ENCODE measurements around the gene NAXD. TPM values are rescaled to one million over a fixed set of nuclear protein-coding genes. Genes with fewer than 3 reads are reported as not detected.
A peak's percentile ranks its signal among the peaks of the same experiment; 100 is the strongest.

NAXD gene
- total RNA-seq, 3 donors from 2014 or later, result 23.4 to 34.8 (median 32.1) TPM

DNA sequence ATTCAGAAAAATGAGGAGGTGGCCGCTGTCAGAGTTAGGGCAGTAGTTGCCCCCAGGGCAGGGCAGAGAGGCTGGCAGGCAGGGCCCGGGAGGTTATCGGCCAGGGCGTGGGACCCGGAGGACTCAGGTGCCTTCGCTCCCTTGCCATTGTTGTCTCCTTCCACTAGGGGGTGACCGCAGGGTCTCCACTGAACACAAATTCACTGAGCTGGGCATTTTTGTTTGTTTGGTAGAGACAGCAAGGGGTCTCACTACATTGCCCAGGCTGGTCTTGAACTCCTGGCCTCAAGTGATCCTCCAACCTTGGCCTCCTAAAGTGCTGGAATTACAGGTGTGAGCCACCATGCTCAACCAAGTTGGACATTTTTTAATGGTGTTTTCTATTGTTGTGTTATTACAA lies 65.5 kb downstream of the NAXD start:
- H3K36me3 ChIP-seq, result no peaks in the 10 kb centered on the region
- no peak overlapping the region for H3K27ac ChIP-seq
- H3K4me1 ChIP-seq, result no peaks in the 10 kb centered on the region
- H3K9me3 ChIP-seq, result no peaks in the 10 kb centered on the region
- TF ChIP-seq, protein P1, sequence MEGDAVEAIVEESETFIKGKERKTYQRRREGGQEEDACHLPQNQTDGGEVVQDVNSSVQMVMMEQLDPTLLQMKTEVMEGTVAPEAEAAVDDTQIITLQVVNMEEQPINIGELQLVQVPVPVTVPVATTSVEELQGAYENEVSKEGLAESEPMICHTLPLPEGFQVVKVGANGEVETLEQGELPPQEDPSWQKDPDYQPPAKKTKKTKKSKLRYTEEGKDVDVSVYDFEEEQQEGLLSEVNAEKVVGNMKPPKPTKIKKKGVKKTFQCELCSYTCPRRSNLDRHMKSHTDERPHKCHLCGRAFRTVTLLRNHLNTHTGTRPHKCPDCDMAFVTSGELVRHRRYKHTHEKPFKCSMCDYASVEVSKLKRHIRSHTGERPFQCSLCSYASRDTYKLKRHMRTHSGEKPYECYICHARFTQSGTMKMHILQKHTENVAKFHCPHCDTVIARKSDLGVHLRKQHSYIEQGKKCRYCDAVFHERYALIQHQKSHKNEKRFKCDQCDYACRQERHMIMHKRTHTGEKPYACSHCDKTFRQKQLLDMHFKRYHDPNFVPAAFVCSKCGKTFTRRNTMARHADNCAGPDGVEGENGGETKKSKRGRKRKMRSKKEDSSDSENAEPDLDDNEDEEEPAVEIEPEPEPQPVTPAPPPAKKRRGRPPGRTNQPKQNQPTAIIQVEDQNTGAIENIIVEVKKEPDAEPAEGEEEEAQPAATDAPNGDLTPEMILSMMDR (IDR thresholded peaks at IDR 0.05), result no peak
- no peak for TF ChIP-seq POLR2A (IDR thresholded peaks at IDR 0.05)
- TF ChIP-seq POLR2AphosphoS5 (IDR thresholded peaks at IDR 0.05), result no peak
- H3K27me3 ChIP-seq, result no peaks in the 10 kb centered on the region
- no peak overlapping the region for H3K4me3 ChIP-seq
- DNase-seq (ENCODE audit: low spot score in 2 of 2), result no peak
- intact Hi-C loops (cut with DNase I; ENCODE audit: low total_unique reads), result no loop called here

DNA sequence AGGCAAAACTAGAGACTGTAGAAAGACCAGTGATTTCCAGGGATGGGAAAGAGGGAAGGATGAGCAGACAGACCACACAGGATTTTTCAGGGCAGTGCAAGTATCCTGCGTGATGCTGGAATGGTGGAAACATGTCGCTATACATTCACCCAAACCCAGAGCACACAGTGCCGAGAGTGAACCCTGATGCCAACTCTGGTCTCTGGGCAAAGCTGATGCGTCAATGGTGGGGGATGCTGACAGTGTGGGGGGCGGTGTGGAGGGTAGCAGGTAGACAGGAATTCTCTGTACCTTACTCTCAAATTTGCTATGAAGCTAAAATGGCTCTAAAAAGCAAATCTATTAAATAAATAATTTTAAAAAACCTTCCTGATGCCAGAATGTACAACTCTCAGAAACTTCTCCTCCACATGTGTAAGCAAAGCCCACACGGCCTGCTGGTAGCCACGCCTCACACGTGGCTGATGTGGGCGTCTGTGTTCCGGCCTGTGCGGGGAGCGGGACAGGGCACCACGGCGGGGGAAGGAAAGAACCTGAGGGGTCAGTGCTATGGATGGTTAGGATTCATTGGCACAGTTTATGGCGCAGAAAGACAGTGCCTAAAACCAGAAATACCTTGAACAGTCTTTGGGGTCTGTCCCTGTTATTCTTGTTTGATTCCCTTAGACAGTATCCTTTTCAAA lies 66.7 kb downstream of the NAXD start:
- no peak for DNase-seq (ENCODE audit: low spot score in 2 of 2)
- Histone ChIP-seq H3K27me3 (no peaks in the 10 kb centered on the region), H3K4me3 (no peak overlapping the region), H3K9me3 (no peaks in the 10 kb centered on the region), H3K36me3 (no peaks in the 10 kb centered on the region), H3K4me1 (no peaks in the 10 kb centered on the region), H3K27ac (no peak overlapping the region)
- TF ChIP-seq, protein P1 (IDR thresholded peaks at IDR 0.05), result no peak
- TF ChIP-seq POLR2AphosphoS5 (IDR thresholded peaks at IDR 0.05) (no peak), POLR2A (IDR thresholded peaks at IDR 0.05) (no peak)
- intact Hi-C loops (cut with DNase I; ENCODE audit: low total_unique reads), result no loop called here

DNA sequence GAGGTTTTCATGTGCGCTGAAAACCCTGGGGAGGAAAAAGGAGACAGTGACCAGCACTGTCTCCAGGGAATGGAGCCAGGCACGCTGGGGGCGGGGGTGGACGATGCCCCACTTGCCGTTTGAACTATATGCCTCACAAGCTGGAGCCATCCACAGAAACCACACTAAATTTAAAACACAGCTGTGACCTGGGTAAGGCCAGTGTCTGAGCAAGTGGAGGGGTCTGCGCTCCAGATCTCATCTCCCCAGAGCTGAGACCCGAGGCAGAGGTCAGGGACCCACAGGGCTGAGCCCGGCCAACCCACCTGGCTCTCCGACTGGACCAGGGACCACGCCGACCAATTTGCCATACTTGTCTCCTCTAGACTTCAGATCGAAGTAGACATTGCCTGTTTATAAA lies 67.4 kb downstream of the NAXD start:
- no peak for DNase-seq (ENCODE audit: low spot score in 2 of 2)
- Histone ChIP-seq H3K4me1 (no peaks in the 10 kb centered on the region), H3K4me3 (no peak overlapping the region), H3K36me3 (no peaks in the 10 kb centered on the region), H3K27me3 (no peaks in the 10 kb centered on the region), H3K9me3 (no peaks in the 10 kb centered on the region), H3K27ac (no peak overlapping the region)
- intact Hi-C loops (cut with DNase I; ENCODE audit: low total_unique reads), result no loop called here
- TF ChIP-seq, protein P1 (IDR thresholded peaks at IDR 0.05), result no peak
- TF ChIP-seq POLR2AphosphoS5 (IDR thresholded peaks at IDR 0.05) (no peak), POLR2A (IDR thresholded peaks at IDR 0.05) (no peak)

DNA sequence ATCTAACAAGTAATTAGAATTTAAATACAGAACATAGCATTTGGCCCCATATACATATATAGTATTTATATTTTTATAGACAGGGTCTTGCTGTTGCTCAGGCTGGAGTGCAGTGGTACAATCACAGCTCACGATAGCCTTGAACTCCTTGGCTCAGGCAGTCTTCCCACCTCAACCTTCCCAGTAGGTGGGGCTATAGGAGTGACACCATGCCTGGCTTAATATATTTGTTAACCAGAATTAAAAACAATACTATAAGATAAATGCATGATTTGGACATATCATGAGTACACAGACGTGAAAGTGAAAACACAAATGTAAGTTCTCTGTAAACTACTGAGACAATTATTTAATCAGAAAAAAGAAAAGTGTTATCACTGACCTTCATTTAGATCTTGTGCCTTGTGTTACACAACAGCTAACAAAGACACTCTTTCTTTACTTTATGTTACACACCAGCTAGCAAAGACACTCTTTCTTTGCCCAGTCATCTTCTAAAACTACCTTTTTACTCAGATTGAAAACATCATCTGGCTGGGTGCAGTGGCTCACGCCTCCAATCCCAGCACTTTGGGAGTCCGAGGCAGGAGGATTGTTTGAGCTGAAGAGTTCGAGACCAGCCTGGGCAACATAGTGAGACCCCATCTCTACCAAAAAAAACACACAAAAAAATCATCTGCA lies 68.0 kb downstream of the NAXD start:
- H3K27ac ChIP-seq, result no peak overlapping the region
- no peaks in the 10 kb centered on the region for H3K9me3 ChIP-seq
- TF ChIP-seq, protein P1 (IDR thresholded peaks at IDR 0.05), result peak in 1 of 3 donors; percentile 28
- TF ChIP-seq POLR2A (IDR thresholded peaks at IDR 0.05) (no peak), POLR2AphosphoS5 (IDR thresholded peaks at IDR 0.05) (no peak)
- intact Hi-C loops (cut with DNase I; ENCODE audit: low total_unique reads), result no loop called here
- DNase-seq (ENCODE audit: low spot score in 2 of 2), result no peak
- H3K4me1 ChIP-seq, result no peaks in the 10 kb centered on the region
- H3K4me3 ChIP-seq, result no peak overlapping the region
- H3K36me3 ChIP-seq, result no peaks in the 10 kb centered on the region
- H3K27me3 ChIP-seq, result no peaks in the 10 kb centered on the region

DNA sequence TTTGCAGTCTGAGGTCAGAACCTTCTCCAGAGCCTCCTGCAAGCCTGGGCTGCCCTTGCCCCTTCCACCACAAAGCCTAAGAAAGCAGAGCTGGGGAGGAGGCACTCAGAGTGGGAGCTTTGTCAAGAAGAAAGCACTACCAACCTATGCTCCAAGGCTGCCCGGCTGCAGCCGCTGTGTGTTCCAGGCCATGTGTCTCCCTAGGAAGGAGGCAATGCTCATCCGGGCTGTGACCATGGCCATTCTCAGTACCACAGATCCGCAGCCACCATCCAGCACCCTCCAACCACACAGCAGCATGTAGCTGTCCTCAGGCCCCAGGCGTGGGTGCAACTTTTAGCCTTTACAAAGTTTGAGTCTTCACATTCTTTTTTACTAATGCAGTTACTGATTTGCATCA lies 68.6 kb downstream of the NAXD start:
- TF ChIP-seq, protein P1 (IDR thresholded peaks at IDR 0.05), result no peak
- no peak for TF ChIP-seq POLR2A (IDR thresholded peaks at IDR 0.05)
- no peak for TF ChIP-seq POLR2AphosphoS5 (IDR thresholded peaks at IDR 0.05)
- intact Hi-C loops (cut with DNase I; ENCODE audit: low total_unique reads), result no loop called here
- Histone ChIP-seq H3K4me1 (no peaks in the 10 kb centered on the region), H3K9me3 (no peaks in the 10 kb centered on the region), H3K4me3 (no peak overlapping the region), H3K27me3 (no peaks in the 10 kb centered on the region), H3K27ac (no peak overlapping the region), H3K36me3 (no peaks in the 10 kb centered on the region)
- no peak for DNase-seq (ENCODE audit: low spot score in 2 of 2)
